Activated CD4-positive, alpha-beta T cell treated with anti-CD3 and anti-CD28 coated beads, Interleukin-2, Interleukin-6, amounts not matched to agents 100 ng/mL and 50 ng/mL, durations not matched to agents 16 hours and 8 hours (primary cell): Measurements from ENCODE around the gene COL3A1.

Source experiments
- DNase-seq: peaks from one replicate; pipeline ENCODE4 v3.0.0-alpha.2; 2020

The COL3A1 gene

DNA sequence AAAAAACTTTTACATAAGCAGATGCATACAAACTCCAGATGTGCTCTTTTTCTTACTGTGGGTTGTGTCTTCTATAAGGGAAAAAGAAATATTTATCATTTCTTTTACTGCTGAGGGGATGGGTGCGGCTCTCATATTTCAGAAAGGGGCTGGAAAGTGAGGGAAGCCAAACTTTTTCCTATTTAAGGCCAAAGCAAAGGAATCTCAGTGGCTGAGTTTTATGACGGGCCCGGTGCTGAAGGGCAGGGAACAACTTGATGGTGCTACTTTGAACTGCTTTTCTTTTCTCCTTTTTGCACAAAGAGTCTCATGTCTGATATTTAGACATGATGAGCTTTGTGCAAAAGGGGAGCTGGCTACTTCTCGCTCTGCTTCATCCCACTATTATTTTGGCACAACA lies at the start of gene COL3A1:
Gene COL3A1, plus strand, starts transcription at position 210 of the 400 bp plus-strand sequence. Its CDS starts 117 bp downstream, at position 327.
- DNase-seq: no peak

DNA sequence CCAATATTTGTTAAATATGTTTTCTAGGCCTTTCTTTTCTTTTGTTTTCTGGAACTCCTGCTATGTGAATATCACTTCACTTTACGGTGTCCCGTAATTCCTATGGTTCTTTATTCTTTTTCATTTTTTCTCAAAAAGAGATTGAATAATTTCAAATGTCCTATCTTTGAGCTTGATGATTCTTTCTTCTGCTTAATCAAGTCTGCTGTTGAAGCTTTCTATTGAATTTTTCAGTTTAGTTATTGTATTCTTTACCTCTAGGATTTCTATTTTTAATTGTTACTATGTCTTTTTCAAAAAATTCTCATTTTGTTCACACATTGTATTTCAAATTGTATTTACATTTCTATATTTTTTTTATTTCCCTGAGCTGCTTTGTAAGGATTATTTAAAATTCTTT lies 45.5 kb upstream of the COL3A1 start:
- DNase-seq: no peak

DNA sequence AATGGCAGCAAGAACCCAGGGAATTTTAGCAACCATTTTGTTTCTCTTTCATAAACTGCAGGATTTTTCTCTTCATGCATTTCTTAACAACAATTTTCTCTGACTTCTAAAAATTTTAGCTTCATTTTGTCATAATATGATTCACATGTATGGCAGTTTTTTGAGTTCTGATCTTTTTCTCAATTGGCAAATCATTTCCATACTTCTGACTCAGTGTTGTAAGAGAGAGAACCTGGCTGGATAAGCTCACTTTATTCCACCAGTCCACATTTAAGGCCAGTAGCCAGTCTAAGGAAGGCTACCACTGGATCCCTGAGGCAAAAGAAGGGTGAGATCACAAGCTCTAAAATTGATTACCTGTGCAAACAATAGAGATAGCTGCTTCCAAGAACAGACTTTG lies 42.8 kb upstream of the COL3A1 start:
- DNase-seq: no peak

DNA sequence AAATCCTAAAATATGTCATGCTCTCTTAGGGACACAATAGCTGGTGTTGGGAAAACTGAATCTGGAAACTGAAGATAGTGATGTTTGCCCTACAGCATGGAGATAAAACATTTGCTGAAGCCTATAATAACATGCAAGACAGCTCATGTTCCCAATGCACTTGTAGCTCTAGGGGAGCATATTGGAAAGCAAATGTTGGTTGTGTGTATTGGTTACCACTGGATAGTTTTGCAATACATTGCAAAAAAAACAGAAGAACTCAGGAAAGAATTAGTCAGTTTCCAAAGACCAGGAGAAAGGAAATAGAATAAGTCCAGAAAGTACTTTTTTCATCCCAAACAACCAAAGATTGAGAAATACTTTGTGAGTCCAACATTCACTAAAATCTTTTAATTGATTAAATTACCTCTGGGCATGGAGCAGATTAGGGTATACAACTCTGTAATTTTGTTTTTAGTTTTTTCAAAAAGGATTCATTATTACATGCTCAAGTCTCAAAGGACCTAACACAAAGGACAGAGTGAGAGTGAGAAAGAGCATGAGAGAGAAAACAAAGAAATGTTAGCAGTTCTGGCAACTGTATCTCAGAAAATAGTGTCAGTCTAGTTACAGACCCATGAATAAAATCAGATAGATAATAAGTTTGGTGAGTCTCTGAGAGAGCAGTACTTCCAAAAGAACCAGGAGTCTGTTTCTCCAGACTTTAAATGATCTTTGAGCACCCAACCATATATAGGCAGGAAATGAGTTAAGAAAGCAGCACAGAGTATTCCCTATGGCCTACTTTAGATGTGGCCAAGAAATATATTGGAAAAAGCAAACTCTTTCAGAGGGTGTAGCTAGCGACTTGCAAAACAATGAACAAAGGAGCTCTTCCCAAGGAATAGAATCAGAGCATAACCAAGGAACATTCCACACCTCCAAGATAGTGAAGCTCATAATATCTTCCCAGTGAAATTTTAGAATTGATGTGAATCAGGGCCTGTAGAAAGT lies 36.6 kb upstream of the COL3A1 start:
- no peak for DNase-seq

DNA sequence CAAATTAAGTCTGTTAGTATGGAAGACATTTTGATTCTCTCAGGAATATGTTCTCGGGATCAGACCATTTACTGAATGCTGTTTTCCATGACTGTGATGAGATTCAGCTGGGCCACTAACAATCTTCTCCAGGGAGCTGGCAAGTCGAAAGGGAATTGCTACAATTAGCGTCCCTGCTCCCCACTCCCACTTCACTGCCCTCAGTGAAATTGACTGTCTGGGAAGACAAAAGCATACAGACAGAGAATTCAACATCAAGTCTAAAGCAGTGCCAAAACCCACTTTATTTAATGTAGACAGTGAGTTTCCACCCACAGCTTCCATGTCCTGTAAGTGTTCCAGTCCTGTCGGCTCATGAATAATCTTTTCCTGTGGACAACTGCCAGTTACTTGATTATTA lies 34.0 kb upstream of the COL3A1 start:
- no peak for DNase-seq

DNA sequence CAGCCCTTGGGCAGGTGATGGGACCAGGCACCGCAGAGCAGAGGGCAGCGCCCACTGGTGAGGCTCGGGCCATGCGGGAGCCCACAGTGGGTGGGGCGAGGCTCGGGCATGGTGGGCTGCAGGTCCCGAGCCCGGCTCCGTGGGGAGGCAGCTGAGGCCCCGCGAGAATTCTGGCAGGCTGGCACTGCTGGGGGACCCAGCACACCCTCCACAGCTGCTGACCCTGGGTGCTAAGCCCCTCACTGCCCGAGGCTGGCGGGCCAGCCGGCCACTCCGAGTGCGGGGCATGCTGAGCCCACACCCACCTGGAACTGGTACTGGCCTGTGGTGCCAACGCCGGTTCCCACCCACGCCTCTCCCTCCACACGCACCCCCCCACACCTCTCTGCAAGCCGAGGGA lies 29.7 kb upstream of the COL3A1 start:
- DNase-seq: no peak

DNA sequence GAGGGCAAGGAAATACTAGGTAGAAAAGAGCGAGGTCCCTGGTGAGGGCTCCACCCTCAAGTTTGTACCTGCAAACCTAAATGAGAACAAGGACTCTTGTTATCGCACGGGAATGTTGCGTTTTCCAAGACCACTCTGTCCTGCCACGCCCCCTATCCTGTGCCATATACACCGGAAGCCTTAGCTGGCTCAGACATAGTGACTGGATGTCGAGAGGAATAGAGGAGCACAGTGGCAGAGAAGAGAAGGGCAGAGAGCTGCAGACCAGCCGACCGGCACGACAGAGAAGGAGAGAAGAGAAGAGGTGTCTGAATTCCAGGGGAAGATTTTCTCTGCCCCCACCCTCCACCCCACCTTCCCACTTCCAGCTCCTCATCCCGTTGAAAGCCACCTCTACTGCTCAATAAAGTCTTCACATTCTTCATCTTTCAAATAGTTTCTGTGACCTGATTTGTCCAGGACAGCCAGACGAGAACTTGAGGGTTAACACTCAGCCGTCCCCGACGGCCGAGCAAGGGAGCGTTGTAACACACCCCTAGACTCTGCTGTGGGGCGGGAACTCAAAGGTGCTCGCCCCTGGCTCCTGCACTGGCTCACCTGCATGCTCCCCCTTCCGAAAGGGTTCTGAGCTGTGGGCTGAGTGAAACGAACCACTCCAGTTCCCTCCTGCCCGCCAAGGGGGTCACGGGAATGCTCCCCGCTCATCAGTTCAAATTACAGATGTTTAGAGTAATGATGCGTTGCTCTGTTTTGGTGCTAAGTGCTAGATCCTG lies 24.9 kb upstream of the COL3A1 start:
- no peak for DNase-seq

DNA sequence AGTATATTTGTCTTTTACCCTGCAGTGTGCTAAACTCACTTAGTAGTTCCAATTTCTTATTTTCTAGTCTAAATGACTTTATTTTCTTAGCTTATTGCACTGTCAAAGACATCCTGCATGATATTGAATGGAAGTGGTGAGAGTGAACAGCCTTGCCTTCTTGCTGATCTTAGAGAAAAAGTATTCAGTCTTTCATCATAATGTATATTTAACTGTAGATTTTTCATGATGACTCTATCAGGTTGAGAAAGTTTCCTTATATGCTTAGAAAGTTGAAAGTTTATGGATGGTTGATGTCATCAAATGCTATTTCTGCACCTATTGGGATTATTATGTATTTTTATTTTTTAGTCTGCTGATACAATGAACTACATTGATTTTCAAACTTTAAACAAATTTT lies 21.3 kb upstream of the COL3A1 start:
- DNase-seq: no peak

DNA sequence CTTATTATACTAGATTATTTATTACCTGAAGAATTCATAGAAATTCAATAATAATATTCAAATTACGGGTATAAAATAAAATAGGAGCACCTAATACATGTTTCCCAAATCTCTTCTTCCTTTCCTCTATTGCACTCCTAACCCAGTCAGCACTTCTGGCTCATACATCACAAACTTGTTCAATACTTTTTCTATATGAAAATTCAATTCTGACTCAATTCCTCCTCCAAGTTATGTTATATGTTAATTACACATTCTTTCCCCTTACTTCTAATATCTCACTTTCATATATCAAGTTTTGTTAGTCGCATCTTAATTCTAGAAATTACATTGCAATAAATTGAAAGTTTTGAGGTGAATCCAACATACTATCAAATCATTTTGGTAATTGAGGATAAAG lies 17.9 kb upstream of the COL3A1 start:
- DNase-seq: no peak

DNA sequence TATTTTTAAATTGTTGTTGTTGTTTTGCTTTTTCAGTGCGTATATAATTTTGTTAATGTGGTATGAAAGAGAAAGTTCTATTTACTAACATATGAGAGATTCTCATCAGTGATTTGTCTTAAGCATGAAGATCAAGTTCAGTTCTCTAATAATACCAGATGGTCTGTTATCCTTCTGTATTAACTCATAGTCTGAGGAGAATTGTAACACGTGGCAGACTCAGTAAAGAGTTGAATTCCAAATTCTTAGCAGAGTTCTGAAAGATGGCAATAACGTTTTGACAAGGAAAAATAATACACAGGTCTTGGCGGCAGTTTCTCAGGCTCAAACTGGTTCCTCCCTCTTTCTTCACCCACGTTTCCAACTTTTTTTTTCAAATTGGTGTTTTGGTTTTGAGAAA lies 17.2 kb upstream of the COL3A1 start:
- DNase-seq: no peak

DNA sequence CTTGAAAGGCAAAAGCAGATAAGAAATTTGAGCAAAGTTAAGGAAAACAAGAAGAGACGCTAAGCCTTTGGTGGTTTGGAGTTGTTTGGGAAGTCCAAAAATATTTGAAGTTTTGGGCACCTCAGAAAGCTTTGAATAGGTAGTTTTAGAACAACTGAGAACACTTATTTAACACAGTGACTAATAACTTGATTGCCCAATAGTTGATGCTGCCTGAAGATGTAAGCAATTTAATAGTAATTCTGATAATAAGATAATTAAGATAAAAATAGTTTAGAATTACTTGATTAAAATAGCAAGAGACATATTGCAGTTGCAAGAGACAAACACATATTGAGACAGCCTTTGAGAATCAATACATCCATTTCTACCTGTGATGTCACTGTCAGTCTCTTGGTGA lies 16.5 kb upstream of the COL3A1 start:
- no peak for DNase-seq

DNA sequence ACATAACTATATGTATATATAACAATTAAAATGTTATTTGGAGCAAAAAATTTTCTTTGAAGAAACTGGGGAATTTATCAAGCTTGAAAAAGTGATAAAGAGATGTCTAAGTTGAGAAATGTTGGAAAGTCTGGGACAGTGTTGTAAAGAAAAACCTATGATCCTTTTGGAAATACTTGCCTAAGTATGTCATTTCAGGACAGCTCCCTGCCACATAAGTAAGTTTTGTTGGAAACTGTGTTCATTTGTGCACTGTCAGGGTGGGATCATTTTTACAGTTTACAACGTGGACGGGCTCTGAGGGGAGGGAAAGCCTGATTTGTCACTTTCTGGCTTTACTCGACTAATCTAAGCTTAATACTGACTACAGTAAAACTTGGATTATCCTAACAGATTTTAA lies 10.4 kb upstream of the COL3A1 start:
- DNase-seq: no peak

DNA sequence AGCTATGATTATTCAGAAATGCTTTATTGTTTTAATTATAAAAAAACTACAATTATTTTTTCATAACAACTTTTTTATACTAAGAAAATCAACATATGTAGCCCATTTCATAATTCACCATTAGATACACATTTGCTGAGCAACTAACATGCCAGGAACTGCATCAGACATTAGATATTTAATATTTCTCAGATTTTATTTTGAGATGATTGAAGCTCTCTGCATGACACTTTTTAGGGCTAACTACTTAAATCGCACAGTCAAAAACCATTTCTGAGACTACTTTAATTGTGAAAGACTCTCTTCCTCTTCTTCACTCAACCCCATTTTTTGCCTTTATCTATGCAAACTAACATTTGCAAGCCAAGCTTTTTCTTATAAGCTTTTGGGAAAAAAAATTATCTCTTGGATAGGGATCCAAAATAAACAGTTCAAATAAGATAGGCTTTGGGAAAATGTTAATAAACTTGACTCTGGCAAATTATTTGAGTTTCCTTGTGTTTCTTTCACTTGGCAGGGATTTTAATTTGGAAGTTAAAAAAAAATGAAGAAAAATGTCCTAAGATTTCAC lies 9.1 kb upstream of the COL3A1 start:
- no peak for DNase-seq

DNA sequence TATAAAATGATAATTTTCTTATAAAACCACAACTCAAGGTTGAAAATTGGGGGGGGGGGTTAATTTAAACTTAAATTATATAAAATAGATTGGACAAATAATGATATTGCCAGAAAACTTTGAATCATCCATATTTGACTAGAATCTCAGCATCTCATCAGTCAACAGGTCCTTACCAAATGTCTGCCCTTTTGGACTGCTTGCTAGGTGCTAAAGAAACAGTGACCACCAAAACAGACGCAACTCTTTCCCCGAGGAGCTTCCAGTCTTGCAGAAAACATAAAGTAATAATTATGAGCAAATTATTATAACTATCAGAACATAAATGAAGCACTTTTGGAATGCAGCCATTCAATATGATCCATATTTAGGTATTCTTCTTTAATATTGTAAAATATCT lies 8.6 kb upstream of the COL3A1 start:
- no peak for DNase-seq

DNA sequence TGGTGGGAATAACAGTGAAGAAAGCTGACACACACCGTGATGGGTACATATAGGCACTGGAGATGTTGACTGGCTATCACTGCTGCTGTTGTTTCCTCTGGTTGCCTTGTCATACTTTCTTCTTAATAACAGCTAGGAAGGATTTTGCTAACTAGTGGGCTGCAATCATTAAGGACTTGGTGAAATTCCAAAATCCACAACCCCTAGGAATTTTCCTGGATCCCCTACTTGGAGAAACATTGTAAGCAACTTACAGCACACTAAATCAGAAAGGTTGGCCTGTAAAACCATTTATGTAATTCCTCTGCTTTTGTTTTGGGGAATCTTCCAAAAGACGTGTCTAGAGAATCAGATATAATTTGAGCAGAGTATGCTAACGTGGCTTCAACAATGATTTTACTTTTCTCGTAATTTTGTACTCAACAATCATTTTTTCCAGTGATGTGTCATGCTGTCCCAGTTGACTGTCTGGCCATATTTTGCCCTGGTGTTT lies 8.0 kb upstream of the COL3A1 start:
- DNase-seq: no peak

DNA sequence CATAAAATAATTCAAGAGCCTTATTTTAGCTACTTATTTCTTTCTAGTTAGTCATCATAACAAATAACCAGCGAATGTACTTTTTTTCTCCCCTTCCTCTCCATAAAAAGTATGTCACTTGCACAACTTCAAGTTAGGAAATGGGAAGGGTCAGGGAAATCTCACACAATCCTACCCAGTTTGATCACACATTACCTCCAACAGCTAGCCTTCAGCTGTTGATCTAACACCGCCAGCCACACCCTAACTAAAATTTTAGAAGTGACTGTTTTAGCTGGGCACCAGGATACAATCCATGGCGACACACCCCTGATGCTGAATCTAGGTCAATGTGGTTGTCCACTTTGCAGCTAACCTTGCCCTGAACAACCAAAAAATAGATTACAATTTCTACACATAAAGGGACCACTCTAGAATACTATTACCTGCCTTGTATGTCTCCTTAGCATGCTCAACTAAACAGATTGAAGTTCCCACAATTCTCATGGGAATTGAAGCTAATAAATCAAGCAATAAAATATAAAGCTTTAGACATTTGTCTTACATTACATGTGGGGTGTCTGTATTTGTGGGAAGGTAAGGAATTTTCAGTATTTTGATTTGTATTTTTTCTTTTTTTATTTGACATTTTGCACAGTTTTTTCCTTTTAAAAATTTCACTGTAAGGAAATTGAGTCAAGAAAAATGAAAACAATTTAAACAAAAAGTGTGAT lies 7.3 kb upstream of the COL3A1 start:
- no peak for DNase-seq

DNA sequence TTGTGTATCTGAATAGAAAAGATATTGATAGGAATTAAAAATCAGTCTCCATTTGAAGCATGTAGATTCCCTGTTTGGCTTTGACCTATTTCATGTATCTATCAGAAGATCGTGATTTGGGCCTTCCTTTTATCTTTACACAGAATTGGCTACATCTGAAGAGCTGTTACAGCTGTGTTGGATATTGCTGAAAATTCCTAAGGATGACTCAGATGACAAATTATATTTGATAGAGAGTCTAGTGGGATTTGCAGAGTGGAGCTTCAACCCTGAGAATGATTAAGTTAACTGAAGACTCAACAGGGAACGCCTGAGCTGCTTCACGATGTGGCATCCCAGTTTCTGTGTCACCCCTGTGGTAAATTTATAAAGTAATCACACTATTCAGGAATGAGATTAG lies 4.9 kb upstream of the COL3A1 start:
- no peak for DNase-seq

DNA sequence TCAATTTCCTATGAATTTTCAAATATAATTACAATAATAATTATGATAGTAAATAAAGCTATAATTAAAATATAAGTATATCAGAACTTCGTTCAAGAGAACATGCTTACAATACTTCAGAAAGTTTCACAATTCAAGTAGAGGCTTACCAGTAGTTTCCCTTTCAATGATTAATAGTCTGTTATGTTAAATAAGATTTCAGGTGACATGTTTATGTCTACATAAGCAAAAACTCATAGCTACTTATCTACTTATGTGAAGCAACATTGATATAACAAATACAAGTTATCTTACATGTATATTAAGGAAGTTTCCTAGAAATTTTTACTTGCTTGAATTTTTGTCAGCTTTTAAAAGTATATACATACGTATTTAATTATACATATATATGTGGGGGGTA lies 4.5 kb upstream of the COL3A1 start:
- DNase-seq: no peak

DNA sequence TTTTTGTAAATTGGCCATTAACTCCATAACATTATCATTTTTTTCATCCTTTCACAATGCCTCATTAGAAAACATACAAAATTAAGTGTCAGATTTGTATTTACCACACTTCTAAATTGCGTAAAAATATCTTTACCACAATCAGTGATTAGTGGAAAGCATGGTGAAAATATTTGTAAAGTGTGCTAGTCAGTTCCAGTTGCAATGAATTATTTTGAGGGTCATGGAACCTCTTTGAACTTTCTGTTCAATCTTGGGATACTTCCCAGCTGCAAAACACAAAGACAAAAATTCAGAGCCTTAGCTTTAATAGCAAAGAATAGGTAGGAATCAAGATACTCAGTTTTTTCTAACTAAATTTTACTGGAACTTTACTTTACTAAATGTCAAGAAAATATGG lies 4.0 kb upstream of the COL3A1 start:
- DNase-seq: no peak

DNA sequence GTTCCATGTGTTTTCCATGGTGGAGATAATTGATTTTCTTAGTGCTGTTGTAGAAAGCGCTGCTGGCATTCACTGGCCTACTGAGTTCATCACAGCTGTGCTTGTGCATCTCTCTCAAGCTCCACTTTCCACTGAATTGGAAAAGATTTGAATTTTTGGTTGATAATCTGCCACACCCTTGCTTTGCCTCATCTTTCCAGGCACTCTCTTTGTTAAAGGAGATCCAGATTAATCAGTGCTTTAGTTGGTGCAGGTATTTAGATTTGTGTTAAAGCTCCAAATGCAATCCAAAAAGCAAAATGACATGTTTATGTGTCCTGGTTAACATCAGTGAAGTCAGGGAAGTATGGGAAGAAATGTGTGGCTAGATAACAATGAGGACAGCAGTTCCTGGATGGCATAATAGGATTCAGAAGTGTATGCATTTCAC lies 2.7 kb upstream of the COL3A1 start:
- no peak for DNase-seq

DNA sequence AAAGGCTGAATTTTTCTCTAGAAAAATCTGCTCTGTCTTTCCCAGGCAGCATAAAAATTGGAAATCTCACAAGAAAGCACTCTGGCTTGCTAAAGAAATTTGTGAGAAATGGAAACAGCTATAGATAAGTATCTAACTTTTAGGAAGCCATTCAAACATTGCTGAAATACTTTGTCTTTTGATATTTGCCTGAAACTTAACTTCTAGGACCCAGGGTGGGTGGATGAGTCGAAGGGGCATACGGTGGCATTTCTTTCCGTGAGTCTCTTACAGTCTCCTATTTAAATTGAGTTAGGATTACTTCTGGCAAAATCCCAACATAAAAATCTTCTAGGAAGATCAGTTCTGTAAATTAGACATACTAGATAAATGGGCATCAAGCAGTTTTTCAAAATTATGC lies 532 bp upstream of the COL3A1 start:
- DNase-seq: no peak

DNA sequence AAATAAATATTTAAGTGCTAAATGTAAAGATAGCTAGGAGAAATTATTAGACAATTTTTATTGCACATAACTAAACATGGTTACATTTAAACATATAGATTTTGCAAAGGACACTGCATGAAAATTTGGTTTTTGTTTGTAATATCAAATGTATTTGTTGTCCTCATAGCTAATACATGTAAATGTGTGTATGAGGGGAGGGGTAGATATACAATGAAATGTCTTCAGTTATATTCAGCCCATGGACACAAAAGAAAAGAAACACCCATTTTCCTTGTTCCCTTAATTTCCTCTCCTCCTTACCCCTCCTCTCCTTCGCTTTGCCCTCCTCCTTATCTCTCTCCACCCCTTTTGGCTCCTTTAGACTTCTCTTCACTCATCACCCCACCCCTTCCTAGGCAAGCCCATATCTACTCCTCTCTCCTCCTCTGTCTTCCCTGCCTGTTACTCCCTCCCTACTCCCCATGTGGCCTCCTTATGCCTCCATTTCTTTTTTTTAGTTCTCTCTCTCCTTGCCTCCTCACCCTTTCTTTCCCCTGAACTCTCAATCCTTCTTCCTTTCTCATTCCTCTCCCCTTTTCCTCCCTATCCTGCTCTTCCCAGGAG lies 1.4 kb downstream of the COL3A1 start:
- DNase-seq: no peak
